ENCODE data around the gene LRCH4. TPM values are rescaled to one million over a fixed set of nuclear protein-coding genes. Genes with fewer than 3 reads are reported as not detected.

LRCH4 gene
- total RNA-seq, 4 donors from 2014 or later = 16.1 to 53.2 (median 50.0) TPM

DNA sequence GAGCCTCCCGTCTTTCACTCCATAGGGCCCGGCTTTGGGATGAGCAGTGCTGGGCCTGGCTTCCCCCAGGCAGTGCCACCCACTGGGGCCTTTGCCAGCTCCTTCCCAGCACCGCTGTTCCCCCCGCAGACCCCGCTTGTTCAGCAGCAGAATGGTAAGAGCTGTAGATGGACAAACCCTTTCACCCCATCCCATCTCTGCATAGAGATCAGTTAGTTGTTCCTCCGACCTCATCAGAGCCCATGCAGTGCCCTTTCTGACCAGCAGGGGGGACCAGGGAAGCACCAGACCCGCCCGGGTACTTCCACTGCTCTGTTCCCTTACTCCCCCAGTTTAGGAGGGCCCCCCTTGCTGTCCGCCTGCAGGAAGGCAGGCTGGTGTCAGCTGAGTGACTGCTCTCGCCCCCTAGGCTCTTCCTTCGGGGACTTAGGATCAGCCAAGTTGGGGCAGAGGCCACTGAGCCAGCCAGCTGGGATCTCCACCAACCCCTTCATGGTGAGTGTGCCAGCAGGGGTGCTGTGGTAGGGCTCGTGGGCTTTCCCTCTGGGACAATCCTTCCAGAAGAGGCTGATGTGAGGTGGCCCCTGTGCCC is 22.0 kb downstream of the LRCH4 start:
- TF ChIP-seq CTCF (IDR thresholded peaks at IDR 0.05) (peak in 3 of 4 experiments; percentile 92 to 97 (median 92)), POLR2A (IDR thresholded peaks at IDR 0.05) (no peak)
- WGBS, 2 donors (ENCODE audit: low coverage in 1 of 2) = 30 to 49% methylated on average over 5 to 6 of the region's 12 CpGs
- Histone ChIP-seq H3K36me3 (peaks cover 0 to 60% of the 10 kb centered on the region in 2 donors), H3K9me3 (no peaks in the 10 kb centered on the region), H3K4me1 (peaks cover 0 to 25% (median 0%) of the 10 kb centered on the region in 3 donors), H3K27me3 (no peaks in the 10 kb centered on the region), H3K4me3 (no peak overlapping the region), H3K27ac (no peak overlapping the region)
- peak; percentile 65 for ATAC-seq

DNA sequence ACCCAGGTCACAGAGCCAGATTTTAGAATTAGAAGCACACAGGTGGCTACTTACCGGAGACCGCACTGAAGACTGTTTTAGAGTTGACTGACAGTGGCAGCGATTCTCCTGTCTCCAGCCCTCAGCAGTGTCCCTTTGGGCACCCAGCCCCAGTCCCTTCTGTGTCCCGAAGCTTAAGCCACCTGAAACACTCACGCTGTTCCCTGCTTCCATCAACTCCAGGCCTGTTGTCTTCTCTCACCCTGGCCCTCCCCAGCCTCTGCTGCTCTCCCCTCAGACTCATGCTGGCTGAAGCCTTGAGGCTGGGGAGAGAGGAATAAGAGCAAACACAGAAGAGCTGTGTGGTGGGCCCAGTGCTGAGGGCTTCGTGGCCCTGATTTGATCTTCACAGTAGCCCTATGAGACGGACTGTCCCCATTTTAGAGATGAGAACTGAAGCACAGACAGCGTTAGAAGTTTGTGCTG is 22.8 kb downstream of the LRCH4 start:
- Histone ChIP-seq H3K4me3 (no peak overlapping the region), H3K4me1 (peaks cover 0 to 18% (median 0%) of the 10 kb centered on the region in 3 donors), H3K27me3 (no peaks in the 10 kb centered on the region), H3K36me3 (peaks cover 0 to 65% of the 10 kb centered on the region in 2 donors), H3K9me3 (no peaks in the 10 kb centered on the region), H3K27ac (no peak overlapping the region)
- WGBS, 2 donors (ENCODE audit: low coverage in 1 of 2) = 88% methylated on average over 5 of the region's 8 CpGs; no CpG with 5 or more reads in 1 of the 2 donors
- no peak for ATAC-seq
- TF ChIP-seq POLR2AphosphoS5 (IDR thresholded peaks at IDR 0.05) (no peak), EP300 (IDR thresholded peaks at IDR 0.05) (no peak), CTCF (IDR thresholded peaks at IDR 0.05) (no peak), POLR2A (IDR thresholded peaks at IDR 0.05) (no peak)

GRCh38 chr7:100562195-100563099 is 23.5 kb downstream of the LRCH4 start:
- Histone ChIP-seq H3K4me1 (peaks cover 0 to 18% (median 0%) of the 10 kb centered on the region in 3 donors), H3K4me3 (no peak overlapping the region), H3K9me3 (no peaks in the 10 kb centered on the region), H3K36me3 (peaks cover 0 to 72% of the 10 kb centered on the region in 2 donors), H3K27me3 (no peaks in the 10 kb centered on the region), H3K27ac (no peak overlapping the region)
- 83 to 88% methylated on average over 7 to 12 of the region's 26 CpGs for WGBS, 2 donors (ENCODE audit: low coverage in 1 of 2)
- TF ChIP-seq POLR2A (IDR thresholded peaks at IDR 0.05) = no peak
- no peak for TF ChIP-seq POLR2AphosphoS5 (IDR thresholded peaks at IDR 0.05)
- no peak for TF ChIP-seq CTCF (IDR thresholded peaks at IDR 0.05)
- TF ChIP-seq EP300 (IDR thresholded peaks at IDR 0.05) = no peak
- no peak for ATAC-seq

GRCh38 chr7:100561491-100562194 is 24.3 kb downstream of the LRCH4 start:
- no peaks in the 10 kb centered on the region for H3K9me3 ChIP-seq
- H3K27me3 ChIP-seq = no peaks in the 10 kb centered on the region
- H3K4me3 ChIP-seq = no peak overlapping the region
- ATAC-seq = no peak
- TF ChIP-seq POLR2AphosphoS5 (IDR thresholded peaks at IDR 0.05) = no peak
- peaks cover 0 to 18% (median 0%) of the 10 kb centered on the region in 3 donors for H3K4me1 ChIP-seq
- no peak overlapping the region for H3K27ac ChIP-seq
- 83% methylated on average over 1 of the region's 12 CpGs; no CpG with 5 or more reads in 1 of the 2 donors for WGBS, 2 donors (ENCODE audit: low coverage in 1 of 2)
- peaks cover 0 to 79% of the 10 kb centered on the region in 2 donors for H3K36me3 ChIP-seq

DNA sequence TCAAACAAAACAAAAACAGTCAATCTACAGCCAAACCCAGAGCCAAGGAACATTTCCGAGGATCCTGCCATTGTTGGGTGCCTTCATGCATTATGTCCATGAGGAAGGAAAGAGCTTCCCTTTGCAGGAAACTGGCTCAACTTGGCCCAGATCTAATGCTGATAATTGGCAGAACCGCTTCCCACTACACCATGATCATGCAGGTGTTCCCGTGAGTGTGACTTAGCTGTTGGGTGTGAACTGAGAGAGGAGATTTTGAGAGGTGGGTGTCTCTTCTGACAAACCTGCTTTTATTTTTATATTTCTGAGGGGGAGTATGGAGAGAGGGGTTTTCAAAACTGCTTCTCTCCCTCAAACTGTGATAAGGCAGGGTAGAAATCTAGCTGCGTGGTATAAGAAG is 26.8 kb downstream of the LRCH4 start:
- Histone ChIP-seq H3K27ac (no peak overlapping the region), H3K9me3 (no peaks in the 10 kb centered on the region), H3K27me3 (no peaks in the 10 kb centered on the region), H3K36me3 (peaks cover 0 to 82% of the 10 kb centered on the region in 2 donors), H3K4me3 (no peak overlapping the region), H3K4me1 (peaks cover 0 to 16% (median 0%) of the 10 kb centered on the region in 3 donors)
- WGBS, 2 donors (ENCODE audit: low coverage in 1 of 2) = 73 to 100% methylated on average over 1 to 2 of the region's 4 CpGs
- no peak for ATAC-seq
- no peak for TF ChIP-seq EP300 (IDR thresholded peaks at IDR 0.05)
- TF ChIP-seq POLR2A (IDR thresholded peaks at IDR 0.05) = no peak
- TF ChIP-seq POLR2AphosphoS5 (IDR thresholded peaks at IDR 0.05) = no peak
